GM12892 (cell line): ENCODE measurements around the gene PLOD1. TPM values are rescaled to one million over a fixed set of nuclear protein-coding genes. Genes with fewer than 3 reads are reported as not detected.
"Not testable (repeated sequence)": the region's sequence is repeated elsewhere in the genome, so short reads cannot be mapped to it uniquely, and the experiment has no call there.

Source experiments
- DNase-seq: peaks from one replicate; pipeline ENCODE4 v3.0.0; 2011; ENCODE audit not compliant: insufficient read length
- FAIRE-seq: peaks from 2 replicates; lab custom pipeline; 2011; peaks lifted over from hg19 to GRCh38; lab: Jason Lieb, UNC
- POLR2A ChIP-seq: IDR thresholded peaks from 2 replicates; pipeline ENCODE4 v1.6.1; 2011; ENCODE audit warnings: low read depth, low read length, control low read depth
- POLR2AphosphoS5 ChIP-seq: IDR thresholded peaks from 2 replicates; pipeline ENCODE4 v1.6.1; 2011; ENCODE audit warnings: low read depth, low read length, control low read depth
- TAF1 ChIP-seq: IDR thresholded peaks from 2 replicates; pipeline ENCODE4 v1.6.1; 2011; ENCODE audit warnings: low read depth, mild to moderate bottlenecking, control low read depth, low read length, borderline replicate concordance
- polyA plus RNA-seq: library from polyadenylated mRNA; unstranded; fragments of >200 nt; gene quantifications from one replicate; pipeline ENCODE4 v1.2.1, GENCODE V29; 2012; ENCODE audit warnings: missing spikeins, inconsistent platforms; ENCODE audit not compliant: missing spikeins

The PLOD1 gene
- 30.5 TPM for polyA plus RNA-seq

DNA sequence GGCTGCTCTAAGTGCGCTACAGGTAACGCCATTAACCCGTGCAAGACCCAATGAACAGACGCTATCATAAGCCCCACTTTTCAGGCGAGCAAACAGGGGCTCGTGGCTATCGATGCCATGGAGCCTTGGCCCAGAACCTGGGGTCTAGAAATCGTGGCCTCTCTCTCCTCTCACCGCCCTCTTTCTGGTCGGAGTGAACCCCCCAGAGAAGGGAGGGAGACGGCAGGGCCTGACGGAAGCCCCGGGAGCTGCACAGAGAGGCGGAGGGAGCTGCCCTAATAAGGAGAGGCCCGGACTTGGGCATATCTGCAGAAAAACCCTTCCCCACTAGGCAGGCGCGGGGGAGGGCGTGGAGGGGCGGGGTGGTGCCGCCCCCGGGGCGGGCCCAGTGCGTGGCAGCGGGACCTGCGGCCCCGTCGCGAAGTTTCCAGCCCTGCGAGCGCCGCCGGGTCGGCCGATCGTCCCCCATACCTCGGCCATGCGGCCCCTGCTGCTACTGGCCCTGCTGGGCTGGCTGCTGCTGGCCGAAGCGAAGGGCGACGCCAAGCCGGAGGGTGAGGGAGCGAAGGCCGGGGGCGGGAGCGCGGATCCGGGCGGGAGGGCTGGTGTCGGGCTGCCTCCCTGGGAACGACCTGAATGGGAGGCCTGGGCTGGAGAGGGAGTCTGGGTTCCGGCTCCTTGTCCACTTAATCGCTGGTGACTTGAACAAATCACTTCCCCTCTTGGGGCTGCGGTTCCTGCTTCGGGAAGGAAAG, at the start of gene PLOD1:
TSS of gene PLOD1 (plus strand) at position 416 of the 755 bp plus-strand sequence. CDS start at position 479, 63 bp downstream.
- TF ChIP-seq TAF1 (no peak), POLR2AphosphoS5 (peak; percentile 76; the same call in 1 of the 2 replicates), POLR2A (peak; percentile 77; the same call in 1 of the 2 replicates)
- peak; percentile 96 for DNase-seq
- FAIRE-seq: peak; percentile 92

DNA sequence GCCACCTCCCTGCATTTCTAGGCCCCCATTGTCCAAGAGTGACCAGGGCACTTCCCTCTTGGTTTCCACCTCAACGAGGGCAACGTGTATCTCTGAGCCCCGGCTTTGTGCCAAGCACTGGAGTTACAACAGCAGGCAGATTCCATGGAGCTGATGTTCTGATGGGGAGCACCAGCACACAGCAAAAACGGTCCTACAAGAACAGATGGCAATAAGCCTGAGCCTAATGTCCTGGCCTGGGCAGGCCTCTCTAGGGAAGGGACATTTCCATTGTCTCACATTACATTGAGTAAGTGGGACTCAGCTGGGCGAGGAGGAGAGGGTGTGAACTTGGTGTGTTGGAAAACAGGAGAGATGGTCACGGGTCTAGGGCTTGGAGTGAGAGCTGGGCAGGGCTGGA, 48.6 kb upstream of the PLOD1 start:
- FAIRE-seq: no peak

DNA sequence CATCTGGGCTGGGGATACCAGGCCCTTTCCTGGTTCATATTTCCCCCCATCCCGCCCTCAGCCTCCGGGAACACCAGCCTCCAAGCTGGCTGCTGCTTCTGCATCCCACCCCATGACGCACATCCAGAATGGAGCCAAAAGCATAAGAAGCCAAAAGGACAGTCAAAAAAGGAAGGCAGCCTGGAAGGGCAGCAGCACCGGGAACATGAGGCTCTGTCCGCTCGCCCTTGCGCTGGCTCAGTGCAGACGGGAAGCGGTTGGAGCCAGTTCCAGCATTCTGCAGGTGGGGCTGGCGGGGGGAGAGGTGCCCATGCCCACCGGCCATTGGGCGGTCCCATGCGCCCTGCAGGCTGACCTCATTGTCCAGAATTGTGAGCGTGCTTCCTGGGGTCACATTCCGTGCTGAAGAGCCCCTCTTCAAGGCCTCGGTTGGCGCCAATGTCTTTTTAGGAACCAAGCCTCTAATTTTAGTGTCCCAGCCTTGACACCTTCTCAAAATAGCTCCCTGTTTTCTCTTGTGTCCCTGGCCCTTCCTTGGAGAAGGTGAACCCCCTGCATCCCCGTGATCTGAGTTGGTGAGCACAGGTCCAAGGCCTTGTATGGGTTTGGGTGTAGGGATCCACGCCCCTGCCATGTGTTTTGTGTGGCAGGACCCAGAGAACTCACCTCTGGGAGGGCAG, 47.4 kb upstream of the PLOD1 start:
- DNase-seq (no peak), FAIRE-seq (no peak)
- no peak for TF ChIP-seq TAF1
- no peak for TF ChIP-seq POLR2A
- TF ChIP-seq POLR2AphosphoS5: no peak

More for the DNA sequence above, 48.6 kb upstream of the PLOD1 start:
- no peak for TF ChIP-seq POLR2AphosphoS5
- TF ChIP-seq TAF1: no peak
- TF ChIP-seq POLR2A: no peak
- no peak for DNase-seq

DNA sequence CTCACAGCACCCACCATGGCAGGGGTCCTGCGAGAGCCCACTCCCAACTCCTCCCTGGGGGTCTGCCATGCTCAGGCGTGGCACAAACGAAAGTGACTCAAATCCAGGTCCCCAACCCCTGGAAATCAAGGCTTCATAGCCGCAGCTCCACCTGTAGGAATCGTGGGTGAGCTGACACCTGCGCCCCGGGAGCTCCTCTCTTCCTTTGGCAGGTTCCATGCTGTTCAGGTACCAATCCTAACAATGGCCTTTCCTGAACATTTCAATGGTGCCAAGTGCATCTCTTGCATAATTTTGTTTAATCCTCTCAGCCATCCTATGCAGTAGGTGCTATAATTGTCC, 46.9 kb upstream of the PLOD1 start:
- FAIRE-seq (no peak), DNase-seq (no peak)
- TF ChIP-seq TAF1 (no peak), POLR2AphosphoS5 (no peak), POLR2A (no peak)

DNA sequence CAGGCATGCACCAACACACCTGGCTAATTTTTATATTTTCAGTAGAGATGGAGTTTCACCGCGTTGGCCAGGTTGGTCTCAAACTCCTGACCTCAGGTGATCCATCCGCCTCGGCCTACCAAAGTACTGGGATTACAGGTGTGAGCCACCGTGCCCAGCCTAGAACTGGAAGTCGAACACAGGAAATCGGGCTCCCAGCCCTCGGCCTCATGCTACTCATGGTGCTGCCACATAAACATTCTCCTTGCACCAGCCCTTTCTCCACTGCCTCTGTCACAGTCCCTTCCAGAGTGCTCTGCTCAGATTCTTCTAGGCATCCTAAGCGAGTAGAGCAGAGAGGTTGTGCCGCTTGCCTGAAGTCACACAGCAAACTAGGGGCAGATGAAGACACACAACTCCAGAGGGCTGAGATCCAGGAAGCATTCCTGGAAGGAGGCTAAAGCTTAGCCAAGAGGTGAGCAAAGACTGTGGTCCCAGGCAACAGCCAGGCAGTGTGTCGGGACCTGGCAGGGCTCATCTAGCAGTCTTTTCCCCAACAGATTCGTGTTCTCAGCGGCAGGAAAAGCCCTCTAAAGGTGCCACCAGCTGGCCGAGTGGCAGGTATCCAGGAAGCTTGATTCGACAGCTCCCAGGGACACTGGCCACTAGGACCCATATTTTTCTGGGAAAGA, 46.2 kb upstream of the PLOD1 start:
- DNase-seq: no peak
- no peak for FAIRE-seq
- TF ChIP-seq POLR2A (no peak), POLR2AphosphoS5 (no peak)

DNA sequence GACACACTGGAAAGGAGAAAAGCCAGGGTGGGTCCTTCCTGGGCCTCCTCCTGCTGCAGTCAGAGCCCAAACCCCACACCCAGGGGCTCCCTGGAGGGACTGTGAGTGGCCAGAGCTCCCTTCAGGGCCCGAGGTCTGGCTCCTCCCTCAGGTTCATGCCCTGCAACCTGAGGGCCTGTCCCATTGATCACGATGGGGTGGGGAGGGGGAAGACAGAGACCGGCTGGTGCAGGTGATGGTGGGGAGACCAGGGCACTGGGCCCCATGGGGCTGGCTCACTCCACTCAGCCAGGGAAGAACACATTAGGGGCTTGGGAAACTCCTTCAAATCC, 45.7 kb upstream of the PLOD1 start:
- FAIRE-seq: no peak
- DNase-seq: no peak
- no peak for TF ChIP-seq POLR2A

DNA sequence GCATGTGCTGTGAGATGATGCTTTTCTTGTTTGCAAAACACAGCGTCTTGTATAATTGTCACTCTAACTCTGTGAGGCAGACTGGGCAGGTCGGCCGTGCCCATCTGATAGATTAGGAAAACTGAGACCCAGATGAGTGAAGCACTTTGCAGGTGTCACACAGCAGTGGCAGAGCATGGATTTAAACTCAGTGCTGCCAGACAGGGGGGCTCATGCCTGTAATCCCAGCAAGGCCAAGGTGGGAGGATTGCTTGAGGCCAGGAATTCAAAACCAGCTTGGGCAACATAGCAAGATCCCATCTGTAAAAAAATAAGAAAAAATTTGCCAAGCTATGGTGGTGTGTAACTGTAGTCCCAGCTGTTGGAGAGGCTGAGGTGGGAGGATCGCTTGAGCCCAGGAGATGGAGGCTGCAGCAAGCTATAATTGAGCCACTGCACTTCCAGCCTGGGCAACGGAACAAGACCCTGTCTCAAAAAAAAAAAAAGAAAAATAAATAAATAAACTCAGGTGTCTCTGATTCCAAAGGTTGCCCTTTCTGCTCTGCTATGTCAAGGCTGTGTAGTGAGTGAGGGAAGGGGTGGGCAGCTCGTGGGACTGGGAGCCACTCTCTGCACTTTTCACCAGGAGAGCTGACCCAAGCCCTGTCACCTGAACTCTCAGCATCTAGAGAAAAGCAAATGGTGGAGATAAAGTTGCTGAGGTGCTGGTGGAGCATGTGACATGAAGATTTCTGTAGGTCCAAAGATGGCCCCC, 42.9 kb upstream of the PLOD1 start:
- no peak for FAIRE-seq
- DNase-seq: no peak
- TF ChIP-seq POLR2AphosphoS5 (no peak), POLR2A (no peak), TAF1 (no peak)

DNA sequence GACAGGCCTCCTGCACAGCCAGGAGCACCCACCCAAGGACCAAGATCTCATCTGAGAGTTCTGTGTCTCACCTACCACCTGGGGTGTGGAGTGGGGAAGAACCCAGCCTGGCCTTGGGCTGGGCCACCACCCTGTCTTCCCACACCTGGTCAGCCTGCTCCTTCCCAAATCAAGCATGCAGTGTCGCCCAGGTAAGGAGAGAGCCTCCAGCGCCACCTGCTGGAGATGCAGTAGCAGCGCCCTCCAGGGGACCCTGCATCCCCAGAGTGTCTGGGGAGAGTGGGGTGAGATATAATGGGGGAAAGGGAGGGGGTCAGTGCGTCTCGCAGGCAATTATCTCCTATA, 40.6 kb upstream of the PLOD1 start:
- FAIRE-seq (no peak), DNase-seq (peak; percentile 81)
- no peak for TF ChIP-seq POLR2AphosphoS5
- TF ChIP-seq TAF1: no peak
- no peak for TF ChIP-seq POLR2A

DNA sequence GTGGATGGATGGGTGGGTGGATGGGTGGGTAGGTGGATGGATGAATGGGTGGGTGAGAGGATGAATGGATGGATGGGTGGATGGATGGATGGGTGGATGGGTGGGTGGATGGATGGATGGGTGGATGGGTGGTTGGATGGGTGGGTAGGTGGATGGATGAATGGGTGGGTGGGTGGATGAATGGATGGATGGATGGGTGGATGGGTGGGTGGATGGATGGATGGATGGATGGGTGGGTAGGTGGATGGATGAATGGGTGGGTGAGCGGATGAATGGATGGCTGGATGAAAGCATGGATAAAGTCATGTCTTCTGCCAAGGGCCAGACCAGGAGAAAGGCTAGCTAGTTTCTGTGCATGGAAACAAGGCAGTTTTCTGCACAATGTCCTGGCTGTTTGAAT, 40.0 kb upstream of the PLOD1 start:
- DNase-seq, FAIRE-seq: not testable (repeated sequence)

DNA sequence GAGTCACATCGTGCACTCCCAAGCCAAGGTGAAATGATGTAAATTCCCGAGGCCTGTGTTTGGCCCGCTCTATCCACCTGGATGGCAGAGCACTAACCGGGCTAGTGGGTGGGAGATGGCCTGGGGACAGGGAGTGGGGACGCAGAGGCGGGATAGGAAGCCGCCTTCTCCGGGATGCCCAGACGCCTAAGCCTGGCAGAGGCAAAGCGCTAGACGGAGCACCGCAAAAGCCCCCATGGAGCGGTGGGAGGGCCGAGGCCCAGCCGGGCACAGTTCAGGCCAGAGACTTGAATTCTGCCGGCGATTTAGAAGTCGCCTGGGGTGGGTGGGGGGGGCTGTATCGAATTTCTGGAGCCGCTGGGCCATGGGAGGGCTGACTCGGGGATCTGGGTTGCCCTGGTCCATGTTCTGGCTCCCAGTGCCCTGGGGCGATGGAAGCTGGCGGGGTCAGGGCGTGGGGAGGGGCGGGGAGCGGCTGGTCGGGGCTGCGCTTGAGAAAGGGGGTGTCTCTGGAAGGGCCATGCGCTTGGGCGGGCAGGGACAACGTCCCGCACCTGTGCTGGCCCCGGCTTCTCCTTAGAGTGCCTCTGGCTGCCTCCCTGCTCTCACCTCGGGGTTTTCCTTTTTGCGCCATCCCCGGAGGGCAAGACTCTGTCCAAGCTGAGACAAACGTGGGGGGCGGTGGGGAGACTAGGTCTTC, 36.3 kb upstream of the PLOD1 start:
- TF ChIP-seq POLR2A (no peak), POLR2AphosphoS5 (no peak), TAF1 (no peak)
- no peak for DNase-seq
- FAIRE-seq: no peak
